Measurements from ENCODE around the gene STPG3.

Gene STPG3

GRCh38 chr9:137217276-137218211 is 33.5 kb upstream of the STPG3 start:
- Histone ChIP-seq H3K27me3 (ENCODE audit: control insufficient read depth, insufficient read depth, low read length) (no peaks in the 10 kb centered on the region), H3K36me3 (ENCODE audit: control insufficient read depth, insufficient read depth, low read length) (peaks cover 2% of the 10 kb centered on the region), H3K4me3 (ENCODE audit: low read length) (peak overlapping the region; percentile 48), H3K9ac (ENCODE audit: low read length) (peak overlapping the region; percentile 30), H3K4me1 (ENCODE audit: control insufficient read depth, insufficient read depth, low read length) (no peaks in the 10 kb centered on the region), H3K27ac (ENCODE audit: low read depth, low read length) (no peak overlapping the region)

- Histone ChIP-seq H3K27ac (ENCODE audit: low read depth, low read length) (no peak overlapping the region), H3K4me3 (ENCODE audit: low read length) (peak overlapping the region; percentile 48)
Measured at GRCh38 chr9:137218212-137218753, 32.8 kb upstream of the STPG3 start.

GRCh38 chr9:137218754-137219271 is 32.3 kb upstream of the STPG3 start:
- Histone ChIP-seq H3K4me1 (ENCODE audit: control insufficient read depth, insufficient read depth, low read length) (peaks cover 6% of the 10 kb centered on the region), H3K27me3 (ENCODE audit: control insufficient read depth, insufficient read depth, low read length) (no peaks in the 10 kb centered on the region), H3K4me3 (ENCODE audit: low read length) (no peak overlapping the region), H3K27ac (ENCODE audit: low read depth, low read length) (no peak overlapping the region), H3K36me3 (ENCODE audit: control insufficient read depth, insufficient read depth, low read length) (peaks cover 2% of the 10 kb centered on the region), H3K9ac (ENCODE audit: low read length) (no peak overlapping the region)

More at GRCh38 chr9:137218212-137218753, 32.8 kb upstream of the STPG3 start:
- Histone ChIP-seq H3K27me3 (ENCODE audit: control insufficient read depth, insufficient read depth, low read length) (no peaks in the 10 kb centered on the region), H3K36me3 (ENCODE audit: control insufficient read depth, insufficient read depth, low read length) (peaks cover 2% of the 10 kb centered on the region), H3K4me1 (ENCODE audit: control insufficient read depth, insufficient read depth, low read length) (peaks cover 6% of the 10 kb centered on the region), H3K9ac (ENCODE audit: low read length) (no peak overlapping the region)

- H3K27ac ChIP-seq (ENCODE audit: low read depth, low read length) = no peak overlapping the region
- H3K4me3 ChIP-seq (ENCODE audit: low read length) = no peak overlapping the region
- H3K27me3 ChIP-seq (ENCODE audit: control insufficient read depth, insufficient read depth, low read length) = no peaks in the 10 kb centered on the region
- peaks cover 8% of the 10 kb centered on the region for H3K4me1 ChIP-seq (ENCODE audit: control insufficient read depth, insufficient read depth, low read length)
- H3K36me3 ChIP-seq (ENCODE audit: control insufficient read depth, insufficient read depth, low read length) = peaks cover 2% of the 10 kb centered on the region
- H3K9ac ChIP-seq (ENCODE audit: low read length) = no peak overlapping the region
Measured at GRCh38 chr9:137219757-137220316, 31.2 kb upstream of the STPG3 start.

- H3K9ac ChIP-seq (ENCODE audit: low read length) = no peak overlapping the region
- H3K4me3 ChIP-seq (ENCODE audit: low read length) = no peak overlapping the region
- H3K27me3 ChIP-seq (ENCODE audit: control insufficient read depth, insufficient read depth, low read length) = no peaks in the 10 kb centered on the region
- no peak overlapping the region for H3K27ac ChIP-seq (ENCODE audit: low read depth, low read length)
- H3K36me3 ChIP-seq (ENCODE audit: control insufficient read depth, insufficient read depth, low read length) = peaks cover 2% of the 10 kb centered on the region
- H3K4me1 ChIP-seq (ENCODE audit: control insufficient read depth, insufficient read depth, low read length) = peaks cover 8% of the 10 kb centered on the region
Measured at GRCh38 chr9:137220317-137221094, 30.6 kb upstream of the STPG3 start.

GRCh38 chr9:137221095-137221505 is 30.0 kb upstream of the STPG3 start:
- Histone ChIP-seq H3K36me3 (ENCODE audit: control insufficient read depth, insufficient read depth, low read length) (peaks cover 1% of the 10 kb centered on the region), H3K9ac (ENCODE audit: low read length) (no peak overlapping the region), H3K27me3 (ENCODE audit: control insufficient read depth, insufficient read depth, low read length) (no peaks in the 10 kb centered on the region), H3K4me3 (ENCODE audit: low read length) (no peak overlapping the region), H3K4me1 (ENCODE audit: control insufficient read depth, insufficient read depth, low read length) (peaks cover 8% of the 10 kb centered on the region), H3K27ac (ENCODE audit: low read depth, low read length) (no peak overlapping the region)

- Histone ChIP-seq H3K27me3 (ENCODE audit: control insufficient read depth, insufficient read depth, low read length) (no peaks in the 10 kb centered on the region), H3K36me3 (ENCODE audit: control insufficient read depth, insufficient read depth, low read length) (no peaks in the 10 kb centered on the region), H3K9ac (ENCODE audit: low read length) (no peak overlapping the region), H3K4me3 (ENCODE audit: low read length) (peak overlapping the region; percentile 13), H3K27ac (ENCODE audit: low read depth, low read length) (no peak overlapping the region), H3K4me1 (ENCODE audit: control insufficient read depth, insufficient read depth, low read length) (peaks cover 8% of the 10 kb centered on the region)
Measured at GRCh38 chr9:137221506-137222111, 29.5 kb upstream of the STPG3 start.

- H3K4me3 ChIP-seq (ENCODE audit: low read length) = peak within 1 kb of the TSS; percentile 71
- H3K36me3 ChIP-seq (ENCODE audit: control insufficient read depth, insufficient read depth, low read length) = no peaks in the 10 kb centered on the region
- H3K27me3 ChIP-seq (ENCODE audit: control insufficient read depth, insufficient read depth, low read length) = no peaks in the 10 kb centered on the region
- peak within 1 kb of the TSS; percentile 57 for H3K9ac ChIP-seq (ENCODE audit: low read length)
- H3K4me1 ChIP-seq (ENCODE audit: control insufficient read depth, insufficient read depth, low read length) = peaks cover 8% of the 10 kb centered on the region
- H3K27ac ChIP-seq (ENCODE audit: low read depth, low read length) = peak within 1 kb of the TSS; percentile 91
Measured at GRCh38 chr9:137222190-137223077, 28.7 kb upstream of the STPG3 start, which contains the start of gene RNF208. TSS of gene RNF208 (minus strand) at chr9:137222240. CDS start at chr9:137221212, 1,028 bp downstream.

- Histone ChIP-seq H3K27me3 (ENCODE audit: control insufficient read depth, insufficient read depth, low read length) (peaks cover under 1% of the 10 kb centered on the region), H3K9ac (ENCODE audit: low read length) (peak overlapping the region; percentile 97), H3K27ac (ENCODE audit: low read depth, low read length) (peak overlapping the region; percentile 91), H3K4me1 (ENCODE audit: control insufficient read depth, insufficient read depth, low read length) (peaks cover 8% of the 10 kb centered on the region), H3K4me3 (ENCODE audit: low read length) (peak overlapping the region; percentile 71), H3K36me3 (ENCODE audit: control insufficient read depth, insufficient read depth, low read length) (no peaks in the 10 kb centered on the region)
Measured at GRCh38 chr9:137223078-137223970, 27.8 kb upstream of the STPG3 start.

GRCh38 chr9:137224830-137225694 is 26.0 kb upstream of the STPG3 start, which contains the start of gene CYSRT1:
TSS of gene CYSRT1 (plus strand) at chr9:137225174. CDS start at chr9:137225622, 448 bp downstream.
- no peaks in the 10 kb centered on the region for H3K36me3 ChIP-seq (ENCODE audit: control insufficient read depth, insufficient read depth, low read length)
- peak within 1 kb of the TSS; percentile 97 for H3K9ac ChIP-seq (ENCODE audit: low read length)
- peaks cover 16% of the 10 kb centered on the region for H3K27me3 ChIP-seq (ENCODE audit: control insufficient read depth, insufficient read depth, low read length)
- H3K4me1 ChIP-seq (ENCODE audit: control insufficient read depth, insufficient read depth, low read length) = peaks cover 8% of the 10 kb centered on the region
- peak within 1 kb of the TSS; percentile 70 for H3K4me3 ChIP-seq (ENCODE audit: low read length)
- peak within 1 kb of the TSS; percentile 91 for H3K27ac ChIP-seq (ENCODE audit: low read depth, low read length)
